GM13977 (cell line): Measurements from ENCODE around the gene ASRGL1.

Experiments
- DNase-seq: peaks from one replicate; pipeline ENCODE4 v3.0.0; 2012; ENCODE audit warnings: low spot score
- CTCF ChIP-seq: IDR thresholded peaks from 2 replicates; pipeline ENCODE4 v1.5.1; 2012; ENCODE audit warnings: mild to moderate bottlenecking, control low read depth; ENCODE audit not compliant: insufficient read depth; ENCODE audit errors: extremely low read depth, missing control alignments
- in situ Hi-C: fragments of 300-500 bp; cut with MboI; formaldehyde crosslinking; loops from one replicate; pipeline ENCODE4 v1.12.0; 2022; ENCODE audit warnings: low sequenced_read_pairs, low pct_unique_long_range_greater_than_20kb, mixed read lengths, inconsistent platforms; ENCODE audit not compliant: unreplicated experiment

The ASRGL1 gene

GRCh38 chr11:62399172-62399877 is 62.1 kb downstream of the ASRGL1 start:
- in situ Hi-C loops = no loop called here
- DNase-seq = no peak
- no peak for TF ChIP-seq CTCF

GRCh38 chr11:62399878-62400266 is 62.6 kb downstream of the ASRGL1 start:
- in situ Hi-C loops = loop anchor here (25.0 kb wide), 1 partner anchor 462 kb away; no protein-coding TSS in a partner anchor
- TF ChIP-seq CTCF = no peak
- no peak for DNase-seq

GRCh38 chr11:62400281-62400680 is 63.0 kb downstream of the ASRGL1 start:
- in situ Hi-C loops = loop anchor here (25.0 kb wide), 1 partner anchor 462 kb away; no protein-coding TSS in a partner anchor

GRCh38 chr11:62400760-62401159 is 63.5 kb downstream of the ASRGL1 start:
- no peak for DNase-seq
- no peak for TF ChIP-seq CTCF
- in situ Hi-C loops = loop anchor here (25.0 kb wide), 1 partner anchor 462 kb away; no protein-coding TSS in a partner anchor

More at GRCh38 chr11:62400281-62400680, 63.0 kb downstream of the ASRGL1 start:
- no peak for DNase-seq
- no peak for TF ChIP-seq CTCF

- in situ Hi-C loops = loop anchor here (25.0 kb wide), 1 partner anchor 461 kb away; no protein-coding TSS in a partner anchor
- no peak for DNase-seq
- no peak for TF ChIP-seq CTCF
Measured at GRCh38 chr11:62401356-62401755, 64.1 kb downstream of the ASRGL1 start.

- no peak for TF ChIP-seq CTCF
- no peak for DNase-seq
- in situ Hi-C loops = loop anchor here (25.0 kb wide), 1 partner anchor 460 kb away; no protein-coding TSS in a partner anchor
Measured at GRCh38 chr11:62401811-62402210, 64.6 kb downstream of the ASRGL1 start.
